Measurements from ENCODE around the gene ABCD3. TPM values are rescaled to one million over a fixed set of nuclear protein-coding genes. Genes with fewer than 3 reads are reported as not detected.

ABCD3 gene
- total and polyA plus RNA-seq, 2 of the 13 experiments (the other 11 are each of a cell fraction or from before 2014, with no cell fraction given), result 27.5 to 166 TPM

- TF ChIP-seq ZNF646 (CRISPR knock-in tag; IDR thresholded peaks at IDR 0.05) (no peak), HIVEP1 (CRISPR knock-in tag; IDR thresholded peaks at IDR 0.05) (no peak), KLF16 (CRISPR knock-in tag; IDR thresholded peaks at IDR 0.05) (peak in 1 of 2 experiments; percentile 73; a peak in 2 of 4 replicates), ZNF800 (CRISPR knock-in tag; IDR thresholded peaks at IDR 0.05) (no peak), ZNF710 (CRISPR knock-in tag; IDR thresholded peaks at IDR 0.05; ENCODE audit: borderline replicate concordance) (peak; percentile 88), DPF2 (CRISPR knock-in tag; IDR thresholded peaks at IDR 0.05; ENCODE audit: borderline replicate concordance, low read depth) (peak; percentile 95), ZNF205 (CRISPR knock-in tag; IDR thresholded peaks at IDR 0.05) (peak; percentile 75), RERE (CRISPR knock-in tag; IDR thresholded peaks at IDR 0.05; ENCODE audit: low read depth) (peak; percentile 75; the same call in 1 of the 2 replicates), TCF7 (IDR thresholded peaks at IDR 0.05; ENCODE audit: low read depth) (peak; percentile 50; the same call in 1 of the 2 replicates), HCFC1 (IDR thresholded peaks at IDR 0.05; ENCODE audit: low read depth, low read length) (no peak)
Observed at GRCh38 chr1:94383966-94384408, 34.2 kb upstream of the ABCD3 start (continued).

All from HepG2 (cell line).